ENCODE measurements around the gene PIH1D2. TPM values are rescaled to one million over a fixed set of nuclear protein-coding genes. Genes with fewer than 3 reads are reported as not detected.

PIH1D2 gene
- total and polyA plus RNA-seq, 10 of the 15 experiments (the other 5 are each of a cell fraction or from before 2014, with no cell fraction given): 0.51 to 3.0 (median 1.5) TPM

GRCh38 chr11:112085822-112086421 is 12.1 kb upstream of the PIH1D2 start:
- peak overlapping the region; percentile 69 for H2AFZ ChIP-seq (ENCODE audit: control insufficient read depth, low read depth, low read length)
- in situ Hi-C loops (cut with MboI): loop anchor here (5.0 kb wide), 1 partner anchor 209 kb away; the partner anchor contains the start of genes CFAP68 and FDXACB1
- H3K4me2 ChIP-seq (ENCODE audit: control insufficient read depth, insufficient read depth): peak overlapping the region; percentile 83
- no peaks in the 10 kb centered on the region for H3K9me3 ChIP-seq (replicated peaks; ENCODE audit: control insufficient read depth, insufficient read depth, low read length)
- H3K9ac ChIP-seq (ENCODE audit: control insufficient read depth, insufficient read depth, low read length): peak overlapping the region; percentile 82
- H3K79me2 ChIP-seq (ENCODE audit: control insufficient read depth, insufficient read depth, low read length): peaks cover 43% of the 10 kb centered on the region
- SMC1A ChIA-PET (ENCODE audit: uncharacterized antibody, unreplicated experiment): interaction anchor here (0.7 to 1.4 kb wide), 4 partner anchors 11 to 150 kb away, joined by 3 to 4 read pairs (median 3); partner anchors contain the start of gene PIH1D2
- peak overlapping the region; percentile 98 for H3K4me3 ChIP-seq
- POLR2A ChIA-PET: interaction anchor here (0.5 to 1.7 kb wide), 4 partner anchors 12 to 159 kb away, joined by 3 to 9 read pairs (median 4); partner anchors contain the start of genes NKAPD1 and PIH1D2
- CTCF ChIA-PET: interaction anchor here (0.6 to 2.5 kb wide), 7 partner anchors 9 to 159 kb away, joined by 3 to 12 read pairs (median 4); no protein-coding TSS in a partner anchor
- FAIRE-seq: no peak
- RAD21 ChIA-PET (ENCODE audit: unreplicated experiment): interaction anchor here (1.0 to 1.9 kb wide), 4 partner anchors 9 to 159 kb away, joined by 3 to 4 read pairs (median 4); no protein-coding TSS in a partner anchor
- intact Hi-C loops (cut with micrococcal nuclease; ENCODE audit: unreplicated experiment): loop anchor here (1.0 to 5.0 kb wide), 4 partner anchors 12 to 209 kb away; partner anchors contain the start of genes CFAP68, FDXACB1, NKAPD1 and PIH1D2
- ATAC-seq: peak; percentile 67
- H3K27ac ChIP-seq (ENCODE audit: control insufficient read depth, insufficient read depth): peak overlapping the region; percentile 61
- TSS peak; percentile 89 for BruUV-seq (replicated peaks)
- DNase-seq (ENCODE audit: low read depth, low spot score): no peak
- no peaks in the 10 kb centered on the region for H4K20me1 ChIP-seq (ENCODE audit: control insufficient read depth, insufficient read depth)
- H3K4me1 ChIP-seq (ENCODE audit: control insufficient read depth, insufficient read depth, low read length): peaks cover 3% of the 10 kb centered on the region; the same call in 1 of the 2 replicates
- WGBS (ENCODE audit: insufficient coverage, insufficient replicate concordance, low lambda C conversion rate, missing lambda C conversion rate): under 1% methylated on average over 19 of the region's 19 CpGs
- peaks cover 3 to 19% of the 10 kb centered on the region in 2 experiments for H3K36me3 ChIP-seq (ENCODE audit: control insufficient read depth in 2 of 2, insufficient read depth in 2 of 2, low read length in 1 of 2)
- H3K27me3 ChIP-seq (replicated peaks in 1 of 2; ENCODE audit: control insufficient read depth in 2 of 2, insufficient read depth in 2 of 2, low read length in 1 of 2): no peaks in the 10 kb centered on the region
- TF ChIP-seq, protein P1, sequence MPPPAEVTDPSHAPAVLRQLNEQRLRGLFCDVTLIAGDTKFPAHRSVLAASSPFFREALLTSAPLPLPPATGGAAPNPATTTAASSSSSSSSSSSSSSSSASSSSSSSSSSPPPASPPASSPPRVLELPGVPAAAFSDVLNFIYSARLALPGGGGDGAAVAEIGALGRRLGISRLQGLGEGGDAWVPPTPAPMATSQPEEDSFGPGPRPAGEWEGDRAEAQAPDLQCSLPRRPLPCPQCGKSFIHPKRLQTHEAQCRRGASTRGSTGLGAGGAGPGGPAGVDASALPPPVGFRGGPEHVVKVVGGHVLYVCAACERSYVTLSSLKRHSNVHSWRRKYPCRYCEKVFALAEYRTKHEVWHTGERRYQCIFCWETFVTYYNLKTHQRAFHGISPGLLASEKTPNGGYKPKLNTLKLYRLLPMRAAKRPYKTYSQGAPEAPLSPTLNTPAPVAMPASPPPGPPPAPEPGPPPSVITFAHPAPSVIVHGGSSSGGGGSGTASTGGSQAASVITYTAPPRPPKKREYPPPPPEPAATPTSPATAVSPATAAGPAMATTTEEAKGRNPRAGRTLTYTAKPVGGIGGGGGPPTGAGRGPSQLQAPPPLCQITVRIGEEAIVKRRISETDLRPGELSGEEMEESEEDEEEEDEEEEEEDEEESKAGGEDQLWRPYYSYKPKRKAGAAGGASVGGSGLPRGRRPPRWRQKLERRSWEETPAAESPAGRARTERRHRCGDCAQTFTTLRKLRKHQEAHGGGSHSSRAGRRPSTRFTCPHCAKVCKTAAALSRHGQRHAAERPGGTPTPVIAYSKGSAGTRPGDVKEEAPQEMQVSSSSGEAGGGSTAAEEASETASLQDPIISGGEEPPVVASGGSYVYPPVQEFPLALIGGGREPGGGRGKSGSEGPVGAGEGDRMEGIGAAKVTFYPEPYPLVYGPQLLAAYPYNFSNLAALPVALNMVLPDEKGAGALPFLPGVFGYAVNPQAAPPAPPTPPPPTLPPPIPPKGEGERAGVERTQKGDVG (CRISPR knock-in tag; IDR thresholded peaks at IDR 0.05): no peak
- TF ChIP-seq, protein P2, sequence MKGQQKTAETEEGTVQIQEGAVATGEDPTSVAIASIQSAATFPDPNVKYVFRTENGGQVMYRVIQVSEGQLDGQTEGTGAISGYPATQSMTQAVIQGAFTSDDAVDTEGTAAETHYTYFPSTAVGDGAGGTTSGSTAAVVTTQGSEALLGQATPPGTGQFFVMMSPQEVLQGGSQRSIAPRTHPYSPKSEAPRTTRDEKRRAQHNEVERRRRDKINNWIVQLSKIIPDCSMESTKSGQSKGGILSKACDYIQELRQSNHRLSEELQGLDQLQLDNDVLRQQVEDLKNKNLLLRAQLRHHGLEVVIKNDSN (IDR thresholded peaks at IDR 0.05; ENCODE audit: borderline replicate concordance, extremely low read length, insufficient read depth, low read depth, low read length): peak; percentile 75
- TF ChIP-seq RAD51 (IDR thresholded peaks at IDR 0.05) (peak; percentile 68; the same call in 1 of the 2 replicates), TCF3 (IDR thresholded peaks at IDR 0.05; ENCODE audit: borderline replicate concordance, insufficient read depth, low read depth, low read length) (0 out of 2 replicates have a peak, but pooled peaks have one; percentile 3), BHLHE40 (IDR thresholded peaks at IDR 0.05; ENCODE audit: borderline replicate concordance in 1 of 2, low read depth in 2 of 2, low read length in 1 of 2) (peak in 1 of 2 experiments; percentile 22; a peak in 1 of 4 replicates), MTA3 (IDR thresholded peaks at IDR 0.05; ENCODE audit: borderline replicate concordance, low read length) (peak; percentile 64; the same call in 1 of the 2 replicates), FOS (IDR thresholded peaks at IDR 0.05; ENCODE audit: borderline replicate concordance, extremely low read depth, insufficient read length) (no peak)
- TF ChIP-seq, protein P3, sequence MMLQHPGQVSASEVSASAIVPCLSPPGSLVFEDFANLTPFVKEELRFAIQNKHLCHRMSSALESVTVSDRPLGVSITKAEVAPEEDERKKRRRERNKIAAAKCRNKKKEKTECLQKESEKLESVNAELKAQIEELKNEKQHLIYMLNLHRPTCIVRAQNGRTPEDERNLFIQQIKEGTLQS (IDR thresholded peaks at IDR 0.05; ENCODE audit: borderline replicate concordance, extremely low read depth, low read depth, low read length): peak; percentile 40; the same call in 1 of the 2 replicates
- TF ChIP-seq, protein P4, sequence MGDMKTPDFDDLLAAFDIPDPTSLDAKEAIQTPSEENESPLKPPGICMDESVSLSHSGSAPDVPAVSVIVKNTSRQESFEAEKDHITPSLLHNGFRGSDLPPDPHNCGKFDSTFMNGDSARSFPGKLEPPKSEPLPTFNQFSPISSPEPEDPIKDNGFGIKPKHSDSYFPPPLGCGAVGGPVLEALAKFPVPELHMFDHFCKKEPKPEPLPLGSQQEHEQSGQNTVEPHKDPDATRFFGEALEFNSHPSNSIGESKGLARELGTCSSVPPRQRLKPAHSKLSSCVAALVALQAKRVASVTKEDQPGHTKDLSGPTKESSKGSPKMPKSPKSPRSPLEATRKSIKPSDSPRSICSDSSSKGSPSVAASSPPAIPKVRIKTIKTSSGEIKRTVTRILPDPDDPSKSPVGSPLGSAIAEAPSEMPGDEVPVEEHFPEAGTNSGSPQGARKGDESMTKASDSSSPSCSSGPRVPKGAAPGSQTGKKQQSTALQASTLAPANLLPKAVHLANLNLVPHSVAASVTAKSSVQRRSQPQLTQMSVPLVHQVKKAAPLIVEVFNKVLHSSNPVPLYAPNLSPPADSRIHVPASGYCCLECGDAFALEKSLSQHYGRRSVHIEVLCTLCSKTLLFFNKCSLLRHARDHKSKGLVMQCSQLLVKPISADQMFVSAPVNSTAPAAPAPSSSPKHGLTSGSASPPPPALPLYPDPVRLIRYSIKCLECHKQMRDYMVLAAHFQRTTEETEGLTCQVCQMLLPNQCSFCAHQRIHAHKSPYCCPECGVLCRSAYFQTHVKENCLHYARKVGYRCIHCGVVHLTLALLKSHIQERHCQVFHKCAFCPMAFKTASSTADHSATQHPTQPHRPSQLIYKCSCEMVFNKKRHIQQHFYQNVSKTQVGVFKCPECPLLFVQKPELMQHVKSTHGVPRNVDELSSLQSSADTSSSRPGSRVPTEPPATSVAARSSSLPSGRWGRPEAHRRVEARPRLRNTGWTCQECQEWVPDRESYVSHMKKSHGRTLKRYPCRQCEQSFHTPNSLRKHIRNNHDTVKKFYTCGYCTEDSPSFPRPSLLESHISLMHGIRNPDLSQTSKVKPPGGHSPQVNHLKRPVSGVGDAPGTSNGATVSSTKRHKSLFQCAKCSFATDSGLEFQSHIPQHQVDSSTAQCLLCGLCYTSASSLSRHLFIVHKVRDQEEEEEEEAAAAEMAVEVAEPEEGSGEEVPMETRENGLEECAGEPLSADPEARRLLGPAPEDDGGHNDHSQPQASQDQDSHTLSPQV (IDR thresholded peaks at IDR 0.05): no peak

Data from GM12878 (cell line).